ENCODE measurements around the gene SIPA1L3.

Gene SIPA1L3

DNA sequence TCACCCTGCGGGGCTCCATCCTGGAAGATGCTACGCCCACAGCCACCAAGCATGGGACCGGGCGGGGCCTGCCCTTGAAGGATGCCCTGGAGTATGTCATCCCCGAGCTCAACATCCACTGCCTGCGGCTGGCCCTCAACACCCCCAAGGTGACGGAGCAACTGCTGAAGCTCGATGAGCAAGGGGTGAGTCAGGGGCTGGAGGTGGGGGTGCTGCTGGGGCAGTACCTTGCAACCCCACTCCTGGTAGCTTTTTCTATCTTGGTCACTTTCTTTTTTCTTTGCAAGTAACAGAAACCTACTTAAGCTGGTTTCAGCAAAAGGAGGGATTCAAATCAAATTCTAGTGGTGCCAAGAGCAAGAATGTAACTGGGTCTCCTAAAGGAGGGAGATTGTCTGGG lies 193.0 kb downstream of the SIPA1L3 start:
- DNase-seq (ENCODE audit: low read depth) = no peak

DNA sequence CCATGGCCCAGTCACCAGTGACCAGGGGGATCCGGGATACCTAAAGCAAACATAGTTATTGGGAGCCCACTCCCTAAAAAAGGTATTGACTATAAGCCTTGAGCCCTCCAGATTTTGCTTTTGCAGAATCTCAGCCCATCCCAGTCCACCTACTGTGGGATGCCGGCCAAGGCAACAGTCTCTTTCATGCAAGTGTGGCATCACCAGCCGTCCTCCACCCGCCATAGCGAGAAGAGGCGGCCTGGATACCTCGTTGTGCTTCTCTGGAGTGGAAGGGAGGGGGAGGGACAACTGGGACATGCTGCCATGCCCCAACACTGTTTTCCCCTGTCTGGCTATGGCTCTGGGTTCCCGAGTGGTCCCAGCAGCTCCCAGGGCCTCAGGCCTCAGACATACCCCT lies 193.6 kb downstream of the SIPA1L3 start:
- TF ChIP-seq, protein P1, sequence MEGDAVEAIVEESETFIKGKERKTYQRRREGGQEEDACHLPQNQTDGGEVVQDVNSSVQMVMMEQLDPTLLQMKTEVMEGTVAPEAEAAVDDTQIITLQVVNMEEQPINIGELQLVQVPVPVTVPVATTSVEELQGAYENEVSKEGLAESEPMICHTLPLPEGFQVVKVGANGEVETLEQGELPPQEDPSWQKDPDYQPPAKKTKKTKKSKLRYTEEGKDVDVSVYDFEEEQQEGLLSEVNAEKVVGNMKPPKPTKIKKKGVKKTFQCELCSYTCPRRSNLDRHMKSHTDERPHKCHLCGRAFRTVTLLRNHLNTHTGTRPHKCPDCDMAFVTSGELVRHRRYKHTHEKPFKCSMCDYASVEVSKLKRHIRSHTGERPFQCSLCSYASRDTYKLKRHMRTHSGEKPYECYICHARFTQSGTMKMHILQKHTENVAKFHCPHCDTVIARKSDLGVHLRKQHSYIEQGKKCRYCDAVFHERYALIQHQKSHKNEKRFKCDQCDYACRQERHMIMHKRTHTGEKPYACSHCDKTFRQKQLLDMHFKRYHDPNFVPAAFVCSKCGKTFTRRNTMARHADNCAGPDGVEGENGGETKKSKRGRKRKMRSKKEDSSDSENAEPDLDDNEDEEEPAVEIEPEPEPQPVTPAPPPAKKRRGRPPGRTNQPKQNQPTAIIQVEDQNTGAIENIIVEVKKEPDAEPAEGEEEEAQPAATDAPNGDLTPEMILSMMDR (conservative IDR thresholded peaks at IDR 0.05; ENCODE audit: low read depth, low read length) = no peak
- no peak overlapping the region for H3K4me3 ChIP-seq (ENCODE audit: low read depth, low read length)
- DNase-seq (ENCODE audit: low read depth) = no peak

More for the DNA sequence above, 193.0 kb downstream of the SIPA1L3 start:
- TF ChIP-seq, protein P1 (conservative IDR thresholded peaks at IDR 0.05; ENCODE audit: low read depth, low read length) = no peak
- H3K4me3 ChIP-seq (ENCODE audit: low read depth, low read length) = no peak overlapping the region

DNA sequence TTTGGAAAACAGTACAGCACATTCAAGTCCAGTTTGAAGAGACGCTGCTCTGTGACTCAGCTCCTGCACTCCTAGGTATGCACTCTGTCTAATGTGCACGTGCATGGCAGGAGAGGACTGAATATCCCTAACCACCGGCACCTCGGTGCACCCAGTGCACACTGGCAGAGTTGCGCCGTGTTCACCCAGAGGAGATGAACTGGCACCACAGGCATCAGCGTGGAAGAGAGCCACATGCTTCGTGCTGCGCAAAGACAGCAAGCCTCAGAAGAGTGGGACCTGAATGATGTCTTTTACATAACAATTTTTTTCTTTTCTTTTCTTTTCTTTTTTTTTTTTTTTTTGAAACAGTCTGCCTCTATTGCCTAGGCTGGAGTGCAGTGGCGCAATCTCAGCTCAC lies 194.7 kb downstream of the SIPA1L3 start:
- no peak overlapping the region for H3K4me3 ChIP-seq (ENCODE audit: low read depth, low read length)
- no peak for DNase-seq (ENCODE audit: low read depth)

DNA sequence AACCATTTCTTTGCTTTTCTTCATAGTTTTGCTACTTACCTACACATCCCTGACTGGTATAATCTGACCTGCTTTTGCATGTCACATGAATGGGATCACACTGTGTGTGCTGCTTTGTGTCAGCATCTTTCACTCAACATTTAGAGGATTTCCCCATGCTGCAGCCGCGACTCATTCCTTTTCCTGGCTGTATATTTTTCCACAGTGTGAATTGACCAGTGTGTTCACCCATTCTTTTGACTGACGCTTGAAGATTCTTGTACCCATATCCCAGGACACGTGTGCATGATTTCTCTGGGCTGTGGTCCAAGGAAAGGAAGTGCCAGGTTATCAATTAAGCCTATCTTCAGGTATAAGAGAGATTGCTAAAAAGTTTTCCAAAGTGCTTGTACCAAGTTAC lies 198.6 kb downstream of the SIPA1L3 start:
- TF ChIP-seq, protein P1 (conservative IDR thresholded peaks at IDR 0.05; ENCODE audit: low read depth, low read length) = no peak
- H3K4me3 ChIP-seq (ENCODE audit: low read depth, low read length) = no peak overlapping the region

More for the DNA sequence above, 194.7 kb downstream of the SIPA1L3 start:
- TF ChIP-seq, protein P1 (conservative IDR thresholded peaks at IDR 0.05; ENCODE audit: low read depth, low read length) = no peak

DNA sequence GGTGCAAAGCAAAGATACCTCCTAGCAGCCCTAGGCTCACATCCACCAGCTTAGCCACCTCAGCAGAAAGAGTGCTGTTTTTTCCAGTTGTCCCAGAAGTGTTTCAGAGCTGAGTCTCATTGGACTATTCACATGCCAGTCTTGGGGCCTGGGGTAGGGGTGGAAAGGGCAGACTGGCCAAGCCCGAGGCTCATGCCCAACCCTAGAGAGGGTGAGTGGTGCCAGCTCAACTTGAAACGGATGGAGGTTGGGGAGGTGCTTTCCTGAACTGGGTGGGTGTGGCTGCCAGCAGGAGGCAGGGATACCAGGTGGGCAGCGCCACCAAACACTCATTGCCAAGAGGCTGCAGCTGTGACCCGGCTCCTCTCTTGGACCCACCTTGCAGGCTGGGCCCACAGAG lies 200.1 kb downstream of the SIPA1L3 start:
- DNase-seq (ENCODE audit: low read depth) = no peak
- TF ChIP-seq, protein P1 (conservative IDR thresholded peaks at IDR 0.05; ENCODE audit: low read depth, low read length) = no peak
- no peak overlapping the region for H3K4me3 ChIP-seq (ENCODE audit: low read depth, low read length)

More for the DNA sequence above, 198.6 kb downstream of the SIPA1L3 start:
- DNase-seq (ENCODE audit: low read depth) = no peak

DNA sequence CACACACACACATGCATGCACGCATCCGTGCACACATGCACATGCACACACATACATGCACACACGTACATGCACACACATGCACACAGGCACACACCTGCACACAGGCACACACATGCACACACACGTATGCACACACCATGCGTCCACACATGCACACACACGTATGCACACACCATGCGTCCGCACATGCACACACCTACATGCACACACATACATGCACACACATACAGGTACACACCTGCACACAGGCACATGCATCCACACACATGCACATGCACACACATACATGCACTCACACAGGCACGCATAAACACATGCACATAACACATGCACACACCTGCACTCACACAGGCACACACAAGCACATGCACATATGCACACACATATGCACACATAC lies 204.9 kb downstream of the SIPA1L3 start:
- TF ChIP-seq, protein P1 (conservative IDR thresholded peaks at IDR 0.05; ENCODE audit: low read depth, low read length) = no peak
- DNase-seq (ENCODE audit: low read depth) = no peak
- no peak overlapping the region for H3K4me3 ChIP-seq (ENCODE audit: low read depth, low read length)

DNA sequence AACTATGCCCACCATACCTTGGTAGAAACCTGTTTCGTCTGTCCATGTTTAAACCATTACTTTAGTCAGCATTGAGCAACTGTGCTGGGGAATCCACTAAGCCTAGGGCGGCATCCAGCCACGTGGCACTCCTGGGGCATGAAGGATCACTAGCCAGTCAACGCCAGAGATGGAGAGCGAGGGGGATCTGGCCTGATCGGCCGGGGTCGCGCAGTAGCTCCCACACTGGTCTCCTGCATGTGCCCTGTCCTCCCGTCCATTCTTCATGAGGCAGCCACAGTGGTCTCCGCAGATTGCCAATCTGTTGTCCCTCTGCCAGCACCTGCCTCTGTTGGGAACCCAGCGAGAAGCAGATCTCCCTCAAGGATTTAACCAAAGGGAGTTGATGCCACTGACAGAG lies 207.6 kb downstream of the SIPA1L3 start:
- no peak overlapping the region for H3K4me3 ChIP-seq (ENCODE audit: low read depth, low read length)
- TF ChIP-seq, protein P1 (conservative IDR thresholded peaks at IDR 0.05; ENCODE audit: low read depth, low read length) = no peak
- DNase-seq (ENCODE audit: low read depth) = no peak

Measured in choroid plexus epithelial cell (primary cell).